Hepatocyte (in vitro differentiated cells): ENCODE measurements around the gene REP15. TPM values are rescaled to one million over a fixed set of nuclear protein-coding genes. Genes with fewer than 3 reads are reported as not detected.

Experiments
- DNase-seq: peaks from one replicate; pipeline ENCODE4 v3.0.0-alpha.2; 2016; ENCODE audit warnings: low spot score
- H2AFZ ChIP-seq: fragments of 200-600 bp; sonication (generic); 2 replicates; pipeline ENCODE4 v1.6.0; 2016; ENCODE audit warnings: antibody characterized with exemption, mild to moderate bottlenecking
- H3K27ac ChIP-seq: fragments of 200-600 bp; sonication (generic); 2 replicates; pipeline ENCODE4 v1.5.1; 2016; ENCODE audit warnings: mild to moderate bottlenecking
- H3K27me3 ChIP-seq: fragments of 200-600 bp; sonication (generic); 2 replicates; pipeline ENCODE4 v1.6.1; 2016
- H3K36me3 ChIP-seq: fragments of 200-600 bp; sonication (generic); replicated peaks from 2 replicates; pipeline ENCODE4 v1.5.1; 2016; ENCODE audit warnings: low read depth; ENCODE audit not compliant: insufficient read depth
- H3K4me1 ChIP-seq: fragments of 200-600 bp; sonication (generic); 2 replicates; pipeline ENCODE4 v1.5.1; 2016; ENCODE audit warnings: mild to moderate bottlenecking, moderate library complexity; ENCODE audit not compliant: insufficient read depth
- H3K4me2 ChIP-seq: fragments of 200-600 bp; sonication (generic); 2 replicates; pipeline ENCODE4 v1.6.0; 2016
- H3K4me3 ChIP-seq: fragments of 200-600 bp; sonication (generic); 2 replicates; pipeline ENCODE4 v1.5.1; 2016; ENCODE audit warnings: mild to moderate bottlenecking
- H3K79me2 ChIP-seq: fragments of 200-600 bp; sonication (generic); 2 replicates; pipeline ENCODE4 v1.6.0; 2017; ENCODE audit warnings: mild to moderate bottlenecking
- H3K9me2 ChIP-seq: fragments of 200-600 bp; sonication (generic); replicated peaks from 2 replicates; pipeline ENCODE4 v1.6.0; 2017; ENCODE audit warnings: mild to moderate bottlenecking; ENCODE audit not compliant: insufficient read depth
- H3K9me3 ChIP-seq: fragments of 200-600 bp; sonication (generic); 2 replicates; pipeline ENCODE4 v1.5.1; 2016; ENCODE audit warnings: low read depth, mild to moderate bottlenecking
- H4K20me1 ChIP-seq: fragments of 200-600 bp; sonication (generic); 2 replicates; pipeline ENCODE4 v1.6.0; 2016; ENCODE audit warnings: mild to moderate bottlenecking; ENCODE audit not compliant: insufficient read depth, poor library complexity, severe bottlenecking
- CTCF ChIP-seq: fragments of 200-600 bp; sonication (generic); IDR thresholded peaks from 2 replicates; pipeline ENCODE4 v1.5.1; 2016; ENCODE audit warnings: antibody characterized with exemption, mild to moderate bottlenecking; ENCODE audit not compliant: poor library complexity
- EZH2 ChIP-seq: fragments of 200-600 bp; sonication (generic); IDR thresholded peaks from 2 replicates; pipeline ENCODE4 v1.6.1; 2016; ENCODE audit warnings: antibody characterized with exemption, mild to moderate bottlenecking, borderline replicate concordance
- EZH2phosphoT487 ChIP-seq: fragments of 200-600 bp; sonication (generic); IDR thresholded peaks from one replicate; pipeline ENCODE4 v1.6.1; 2018; ENCODE audit warnings: antibody characterized with exemption, mild to moderate bottlenecking, low read depth, moderate library complexity; ENCODE audit not compliant: unreplicated experiment, severe bottlenecking
- WGBS: methylation state at CpG from one replicate; pipeline ENCODE4 v1.1.6; 2016; ENCODE audit warnings: low lambda C conversion rate; ENCODE audit errors: missing lambda C conversion rate; 5-methylcytosine and 5-hydroxymethylcytosine counted together
- polyA plus RNA-seq: library from polyadenylated mRNA; unstranded; fragments of >200 nt; fragmentation: Nextera tagmentation; extraction: Ambion mirVana; gene quantifications from 2 replicates; pipeline ENCODE4 v1.2.1, GENCODE V29; 2016
- total RNA-seq: library from RNA; depleted of rRNA; stranded (reverse); fragments of >200 nt; gene quantifications from 2 replicates; pipeline ENCODE4 v1.2.3, GENCODE V29; 2014

REP15 gene
- total and polyA plus RNA-seq, 2 experiments from 2014 or later: 1.2 to 4.7 TPM

DNA sequence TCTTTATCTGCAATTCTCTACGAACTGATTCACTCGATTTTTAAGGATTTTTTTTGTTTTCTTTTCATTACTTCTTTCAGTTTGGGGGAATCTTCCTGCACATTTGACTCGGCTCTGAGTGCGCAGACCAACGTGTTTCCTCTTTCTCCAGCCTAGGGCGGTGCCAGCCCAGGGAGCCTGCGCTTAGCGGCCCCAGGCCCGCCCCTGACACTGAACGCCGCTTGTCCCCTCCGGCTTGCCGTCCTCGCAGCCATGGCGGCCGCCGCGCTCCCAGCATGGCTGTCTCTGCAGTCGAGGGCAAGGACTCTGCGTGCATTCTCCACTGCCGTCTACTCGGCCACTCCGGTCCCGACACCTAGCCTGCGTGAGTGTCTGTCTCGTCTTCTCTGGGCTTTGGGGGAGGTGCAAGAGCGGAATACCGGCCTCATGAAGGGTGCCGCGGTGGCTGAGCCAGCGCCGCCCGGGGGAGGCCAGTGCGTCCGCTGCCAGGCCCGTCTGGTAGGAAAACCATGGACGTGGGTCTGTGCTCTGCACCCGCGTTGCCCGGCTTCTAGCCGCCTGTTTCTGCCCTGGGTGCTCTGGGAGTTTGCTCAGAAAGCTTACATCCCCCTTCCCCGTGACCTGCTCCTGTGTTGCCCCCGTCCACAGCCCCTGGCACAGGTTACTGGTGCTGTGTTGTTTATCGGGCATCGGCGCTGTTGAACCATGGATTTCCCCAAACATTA is 14.5 kb downstream of the REP15 start, which contains the start of gene MRPS35:
Gene MRPS35, plus strand, starts transcription at position 241 of the 725 bp plus-strand sequence. Its CDS starts 12 bp downstream, at position 253.
- H3K4me2 ChIP-seq: peak within 1 kb of the TSS; percentile 81
- peak; percentile 95 for DNase-seq
- H3K36me3 ChIP-seq: no peaks in the 10 kb centered on the region
- no peaks in the 10 kb centered on the region for H3K9me3 ChIP-seq
- H3K79me2 ChIP-seq: peaks cover 48% of the 10 kb centered on the region
- peak within 1 kb of the TSS; percentile 63 for H3K4me3 ChIP-seq
- WGBS: under 1% methylated on average over 46 of the region's 46 CpGs
- H3K27ac ChIP-seq: peak within 1 kb of the TSS; percentile 90
- H2AFZ ChIP-seq: peak within 1 kb of the TSS; percentile 91
- TF ChIP-seq EZH2 (no peak), CTCF (peak; percentile 9), EZH2phosphoT487 (no peak)
- H3K4me1 ChIP-seq: peaks cover 8% of the 10 kb centered on the region
- no peaks in the 10 kb centered on the region for H3K27me3 ChIP-seq
- H3K9me2 ChIP-seq: no peaks in the 10 kb centered on the region
- no peaks in the 10 kb centered on the region for H4K20me1 ChIP-seq

DNA sequence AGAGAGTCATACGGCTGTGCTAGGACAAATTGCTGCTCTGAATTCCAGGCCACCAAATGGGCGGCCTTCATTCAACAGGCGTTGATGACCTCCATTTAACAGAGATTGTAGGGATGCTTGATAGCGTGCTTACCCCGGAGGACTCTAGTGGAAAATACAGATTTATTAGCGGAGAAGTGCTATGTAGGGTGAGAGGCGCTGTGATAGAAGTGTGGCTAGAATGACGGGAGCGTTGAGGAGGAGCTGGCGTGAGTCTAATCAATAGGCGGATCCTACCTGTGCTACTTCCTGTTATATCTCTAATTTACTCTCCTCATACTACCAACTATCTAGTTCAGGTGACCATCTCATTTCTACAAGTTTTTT is 15.1 kb downstream of the REP15 start:
- H3K4me2 ChIP-seq: peak overlapping the region; percentile 81
- H2AFZ ChIP-seq: peak overlapping the region; percentile 91
- peaks cover 52% of the 10 kb centered on the region for H3K79me2 ChIP-seq
- DNase-seq: peak; percentile 30
- H3K27me3 ChIP-seq: no peaks in the 10 kb centered on the region
- no peaks in the 10 kb centered on the region for H3K9me3 ChIP-seq
- H3K9me2 ChIP-seq: no peaks in the 10 kb centered on the region
- H3K27ac ChIP-seq: peak overlapping the region; percentile 90
- TF ChIP-seq CTCF (no peak), EZH2phosphoT487 (no peak), EZH2 (no peak)
- no peaks in the 10 kb centered on the region for H4K20me1 ChIP-seq
- WGBS: 2% methylated on average over 11 of the region's 11 CpGs
- H3K4me3 ChIP-seq: peak overlapping the region; percentile 63
- H3K4me1 ChIP-seq: peaks cover 8% of the 10 kb centered on the region
- H3K36me3 ChIP-seq: no peaks in the 10 kb centered on the region

DNA sequence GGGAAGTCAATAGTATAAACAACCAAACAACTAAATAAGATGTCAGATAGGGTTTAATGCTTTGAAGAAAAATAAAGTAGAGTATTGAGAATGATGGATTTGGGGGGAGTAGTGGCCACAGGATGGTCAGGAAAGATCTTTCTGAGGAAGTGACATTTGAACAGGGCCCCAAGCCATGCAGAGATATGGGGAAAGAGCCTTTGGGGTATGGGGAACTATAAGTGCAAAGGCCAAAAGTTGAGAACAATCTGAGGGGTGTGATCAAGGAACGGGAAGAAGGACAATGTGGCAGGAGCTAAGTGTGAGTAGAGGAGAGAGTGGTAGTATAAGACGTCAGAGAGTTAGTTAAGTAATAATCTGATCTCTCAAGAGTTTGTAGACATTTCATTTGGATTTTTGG is 15.7 kb downstream of the REP15 start:
- Histone ChIP-seq H3K9me2 (no peaks in the 10 kb centered on the region), H3K79me2 (peaks cover 53% of the 10 kb centered on the region), H3K9me3 (no peaks in the 10 kb centered on the region), H4K20me1 (no peaks in the 10 kb centered on the region), H2AFZ (no peak overlapping the region), H3K4me3 (no peak overlapping the region), H3K4me2 (peak overlapping the region; percentile 81), H3K36me3 (no peaks in the 10 kb centered on the region), H3K4me1 (peaks cover 8% of the 10 kb centered on the region), H3K27me3 (no peaks in the 10 kb centered on the region), H3K27ac (peak overlapping the region; percentile 90)
- TF ChIP-seq CTCF (no peak), EZH2 (no peak), EZH2phosphoT487 (no peak)
- WGBS: 92% methylated on average over 2 of the region's 2 CpGs
- no peak for DNase-seq
